Measurements from ENCODE around the gene ADM5.
"Not testable (repeated sequence)": the region's sequence is repeated elsewhere in the genome, so short reads cannot be mapped to it uniquely, and the experiment has no call there.

ADM5 gene

DNA sequence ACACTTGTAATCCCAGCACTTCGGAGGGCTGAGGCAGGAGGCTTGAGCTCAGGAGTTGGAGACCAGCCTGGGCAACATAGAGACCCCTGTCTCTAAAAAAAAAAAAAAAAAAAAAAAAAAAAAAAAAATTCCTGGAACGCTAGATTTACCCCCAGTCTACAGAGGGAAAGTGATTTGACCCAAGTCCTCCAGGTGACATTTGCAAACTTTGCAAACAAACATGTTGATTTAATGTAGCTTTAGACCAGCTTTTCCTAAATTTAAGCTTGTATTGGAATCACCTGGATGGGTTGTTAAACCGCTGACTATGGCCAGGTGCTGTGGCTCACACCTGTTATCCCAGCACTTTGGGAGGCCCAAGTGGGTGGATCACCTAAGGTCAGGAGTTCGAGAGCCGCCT is 10.0 kb downstream of the ADM5 start:
- H3K4me3 ChIP-seq (ENCODE audit: low read depth, low read length), result no peak overlapping the region

GRCh38 chr19:49700563-49700962 is 11.2 kb downstream of the ADM5 start:
- no peak overlapping the region for H3K4me3 ChIP-seq (ENCODE audit: low read depth, low read length)

- H3K4me3 ChIP-seq (ENCODE audit: low read depth, low read length), result no peak overlapping the region
Measured at GRCh38 chr19:49701271-49701786, 11.9 kb downstream of the ADM5 start.

GRCh38 chr19:49704888-49705642 is 15.7 kb downstream of the ADM5 start:
- H3K4me3 ChIP-seq (ENCODE audit: low read depth, low read length), result no peak overlapping the region

DNA sequence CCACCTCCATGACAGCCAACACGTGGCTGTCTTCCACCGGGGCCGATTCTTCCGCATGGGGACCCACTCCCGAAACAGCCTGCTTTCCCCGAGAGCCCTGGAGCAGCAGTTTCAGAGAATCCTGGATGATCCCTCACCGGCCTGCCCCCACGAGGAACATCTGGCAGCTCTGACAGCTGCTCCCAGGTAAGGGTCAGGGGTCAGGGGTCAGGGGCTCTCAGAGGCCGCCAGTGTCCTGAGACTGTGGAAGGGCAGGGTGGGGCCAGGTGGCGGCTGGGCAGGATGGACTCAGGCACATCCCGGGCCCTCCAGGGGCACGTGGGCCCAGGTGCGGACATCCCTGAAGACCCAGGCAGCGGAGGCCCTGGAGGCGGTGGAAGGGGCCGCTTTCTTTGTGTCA is 16.5 kb downstream of the ADM5 start:
- no peak overlapping the region for H3K4me3 ChIP-seq (ENCODE audit: low read depth, low read length)

- no peak overlapping the region for H3K4me3 ChIP-seq (ENCODE audit: low read depth, low read length)
Measured at GRCh38 chr19:49710372-49710951, 21.1 kb downstream of the ADM5 start.

GRCh38 chr19:49712397-49712859 is 23.0 kb downstream of the ADM5 start:
- H3K4me3 ChIP-seq (ENCODE audit: low read depth, low read length), result no peak overlapping the region

DNA sequence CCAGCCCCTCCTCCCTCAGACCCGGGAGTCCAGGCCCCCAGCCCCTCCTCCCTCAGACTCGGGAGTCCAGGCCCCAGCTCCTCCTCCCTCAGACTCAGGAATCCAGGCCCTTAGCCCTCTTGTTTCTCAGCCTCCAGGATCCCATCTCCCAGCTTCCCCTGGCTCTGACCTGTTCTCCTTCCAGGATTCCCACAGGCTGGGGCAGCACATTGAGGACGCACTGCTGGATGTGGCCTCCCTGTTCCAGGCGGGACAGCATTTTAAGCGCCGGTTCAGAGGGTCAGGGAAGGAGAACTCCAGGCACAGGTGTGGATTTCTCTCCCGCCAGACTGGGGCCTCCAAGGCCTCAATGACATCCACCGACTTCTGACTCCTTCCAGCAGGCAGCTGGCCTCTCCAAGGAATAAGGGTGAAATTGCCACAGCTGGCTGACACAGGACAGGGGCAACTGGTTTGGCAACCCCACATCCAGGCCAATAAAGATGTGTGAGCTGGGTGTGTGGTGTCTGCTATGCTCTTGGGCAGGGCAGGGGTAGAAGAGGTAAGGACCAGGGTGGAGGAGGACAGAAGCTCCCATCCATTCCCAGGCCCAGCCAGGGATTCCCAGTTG is 23.9 kb downstream of the ADM5 start:
- H3K4me3 ChIP-seq (ENCODE audit: low read depth, low read length), result no peak overlapping the region

- H3K4me3 ChIP-seq (ENCODE audit: low read depth, low read length), result no peak overlapping the region
Measured at GRCh38 chr19:49716154-49716553, 26.8 kb downstream of the ADM5 start.

GRCh38 chr19:49718511-49718910 is 29.1 kb downstream of the ADM5 start:
- H3K4me3 ChIP-seq (ENCODE audit: low read depth, low read length), result no peak overlapping the region

DNA sequence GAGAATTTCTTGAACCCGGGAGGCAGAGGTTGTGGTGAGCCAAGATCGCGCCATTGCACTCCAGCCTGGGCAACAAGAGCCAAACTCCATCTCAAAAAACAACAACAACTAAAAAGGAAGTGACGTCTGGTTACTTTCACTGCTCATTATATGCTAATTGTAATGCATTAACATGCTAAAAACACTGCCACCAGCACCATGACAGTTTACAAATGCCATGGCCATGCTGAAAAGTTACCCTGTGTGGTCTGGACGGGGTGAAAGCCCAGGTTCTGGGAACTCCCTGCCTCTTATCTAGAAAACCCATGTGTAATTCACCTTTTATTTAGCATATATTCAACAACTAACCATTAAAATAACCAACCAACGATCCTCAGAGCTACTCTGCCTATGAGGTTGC is 29.6 kb downstream of the ADM5 start:
- no peak overlapping the region for H3K4me3 ChIP-seq (ENCODE audit: low read depth, low read length)

- H3K4me3 ChIP-seq (ENCODE audit: low read depth, low read length), result not testable (repeated sequence)
Measured at GRCh38 chr19:49719420-49719819, 30.0 kb downstream of the ADM5 start.

- H3K4me3 ChIP-seq (ENCODE audit: low read depth, low read length), result no peak overlapping the region
Measured at GRCh38 chr19:49727217-49728030, 38.0 kb downstream of the ADM5 start.

DNA sequence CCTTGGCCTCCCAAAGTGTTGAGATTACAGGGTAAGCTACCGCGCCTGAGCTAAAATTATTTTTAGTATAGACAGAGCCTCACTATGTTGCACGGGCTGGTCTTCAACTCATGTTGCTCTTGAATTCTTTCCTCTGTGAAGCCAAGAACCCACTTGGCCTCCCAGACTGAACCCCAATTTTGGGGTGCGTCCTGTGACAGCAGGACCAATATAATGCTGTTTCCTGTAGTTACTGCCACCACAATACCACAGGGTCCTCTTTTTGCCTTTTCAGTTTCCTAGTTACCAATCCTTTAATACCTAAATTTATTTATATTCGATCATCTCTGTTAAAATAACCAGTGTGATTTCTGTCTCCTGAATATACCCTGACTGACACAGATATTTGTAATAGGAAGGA is 40.8 kb downstream of the ADM5 start:
- no peak overlapping the region for H3K4me3 ChIP-seq (ENCODE audit: low read depth, low read length)

DNA sequence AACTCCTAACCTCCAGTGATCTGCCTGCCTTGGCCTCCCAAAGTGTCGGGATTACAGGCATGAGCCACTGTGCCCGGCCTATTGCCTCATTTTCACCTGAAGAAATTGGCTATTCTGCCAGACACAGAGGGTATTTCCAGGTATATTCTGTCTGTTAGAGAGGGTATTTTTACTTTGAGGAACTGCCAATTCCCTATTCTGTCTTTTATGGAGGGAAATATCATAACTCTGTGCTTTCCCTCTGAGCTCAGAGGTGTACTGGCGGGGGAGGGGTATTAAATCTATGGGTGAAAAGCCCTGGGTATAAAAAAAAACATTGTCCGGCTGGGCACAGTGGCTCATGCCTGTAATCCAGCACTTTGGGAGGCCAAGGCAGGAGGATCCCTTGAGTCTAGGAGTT is 48.9 kb downstream of the ADM5 start:
- H3K4me3 ChIP-seq (ENCODE audit: low read depth, low read length), result no peak overlapping the region

GRCh38 chr19:49739098-49739497 is 49.7 kb downstream of the ADM5 start:
- no peak overlapping the region for H3K4me3 ChIP-seq (ENCODE audit: low read depth, low read length)

DNA sequence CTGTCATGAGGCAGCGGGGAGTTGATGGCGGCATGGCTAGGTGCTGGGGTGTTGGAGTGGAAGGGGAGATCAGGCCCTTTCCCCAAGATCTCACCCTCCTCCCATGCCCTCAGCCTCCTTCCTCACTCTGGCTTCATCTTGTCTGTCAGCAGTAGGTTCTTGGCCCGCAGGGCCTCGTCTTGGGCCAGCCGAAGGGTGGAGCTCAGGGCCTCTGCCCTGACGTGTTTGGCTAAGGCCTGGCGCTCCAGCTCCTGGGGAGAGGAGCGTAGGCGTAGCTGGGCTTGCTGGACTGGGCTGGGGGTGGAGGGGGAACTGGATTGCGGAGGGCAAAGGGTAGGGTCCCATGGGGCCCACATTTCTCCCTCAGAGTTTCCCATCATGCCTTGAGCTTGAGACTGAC is 50.5 kb downstream of the ADM5 start:
- no peak overlapping the region for H3K4me3 ChIP-seq (ENCODE audit: low read depth, low read length)

Data from iPS-11a (cell line).